Left renal pelvis (tissue), 4 donors: ENCODE data around the gene MT1HL1. TPM values are rescaled to one million over a fixed set of nuclear protein-coding genes. Genes with fewer than 3 reads are reported as not detected.
"Not testable (repeated sequence)": the region's sequence is repeated elsewhere in the genome, so short reads cannot be mapped to it uniquely, and the experiment has no call there.

Experiments
- DNase-seq, 4 donors: peaks; one replicate each; pipeline ENCODE4 v3.0.0-alpha.2; 2013; ENCODE audit warnings: low read depth in 4 of 4, low spot score in 3 of 4
- polyA plus RNA-seq, 4 donors: library from polyadenylated mRNA; unstranded; fragments of 120-200 nt; gene quantifications; one replicate each; pipeline ENCODE4 v1.2.1, GENCODE V29; 2013; ENCODE audit not compliant: insufficient read length in 4 of 4

MT1HL1 gene
- polyA plus RNA-seq, 4 donors = not detected

GRCh38 chr1:237018896-237019295 is 14.7 kb upstream of the MT1HL1 start:
- DNase-seq = no peak

- no peak for DNase-seq
Observed at GRCh38 chr1:237016626-237017025, 12.4 kb upstream of the MT1HL1 start.

GRCh38 chr1:237013608-237014007 is 9.4 kb upstream of the MT1HL1 start:
- DNase-seq = no peak

DNA sequence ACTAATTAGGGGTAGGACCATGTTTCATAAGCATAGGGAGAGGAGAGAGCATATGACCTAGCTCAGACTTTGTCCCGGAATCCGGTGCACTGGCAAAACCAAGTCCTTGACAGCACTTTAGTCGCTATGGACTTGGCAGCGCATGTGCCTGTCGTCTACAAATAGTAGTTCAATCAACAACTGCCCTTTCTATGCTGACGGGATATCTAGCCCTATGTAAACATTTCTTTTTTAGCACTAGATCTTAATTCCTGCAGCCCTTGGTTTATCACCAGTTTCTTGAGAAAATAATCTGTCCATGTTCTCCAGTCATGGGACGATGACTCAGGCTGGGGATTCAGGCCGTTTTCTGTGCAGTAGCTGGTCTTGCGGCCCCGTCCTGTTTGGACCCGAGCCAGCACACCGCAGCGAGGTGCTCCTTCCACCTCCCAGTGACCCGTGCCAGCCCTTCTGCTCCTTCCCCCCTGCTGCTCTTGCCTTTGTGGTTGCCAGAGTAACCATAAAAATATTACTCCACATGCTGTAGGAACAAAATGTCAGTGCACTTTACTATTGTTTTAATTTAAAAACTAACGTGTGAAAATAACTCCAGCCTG is 8.6 kb upstream of the MT1HL1 start:
- DNase-seq = no peak

GRCh38 chr1:237012361-237012760 is 8.1 kb upstream of the MT1HL1 start:
- DNase-seq = no peak

DNA sequence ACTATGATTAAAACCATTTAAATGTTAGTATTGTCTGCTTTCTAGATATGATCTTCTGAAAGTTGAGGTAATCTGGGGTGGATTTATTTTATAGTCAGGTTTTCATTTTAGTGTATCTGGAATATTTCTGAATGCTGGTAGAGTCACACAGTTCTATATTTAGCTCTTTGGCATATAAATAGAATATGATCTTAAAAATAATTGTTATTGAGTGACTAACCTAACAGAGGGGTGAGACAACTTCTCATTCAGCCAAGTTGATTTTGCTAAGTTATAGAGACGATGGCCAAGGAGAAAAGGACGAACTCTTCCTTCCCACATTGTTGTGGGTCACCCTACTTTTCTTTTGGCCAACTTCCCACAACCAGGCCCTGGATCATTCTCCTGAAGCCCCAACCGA is 7.2 kb upstream of the MT1HL1 start:
- no peak for DNase-seq

DNA sequence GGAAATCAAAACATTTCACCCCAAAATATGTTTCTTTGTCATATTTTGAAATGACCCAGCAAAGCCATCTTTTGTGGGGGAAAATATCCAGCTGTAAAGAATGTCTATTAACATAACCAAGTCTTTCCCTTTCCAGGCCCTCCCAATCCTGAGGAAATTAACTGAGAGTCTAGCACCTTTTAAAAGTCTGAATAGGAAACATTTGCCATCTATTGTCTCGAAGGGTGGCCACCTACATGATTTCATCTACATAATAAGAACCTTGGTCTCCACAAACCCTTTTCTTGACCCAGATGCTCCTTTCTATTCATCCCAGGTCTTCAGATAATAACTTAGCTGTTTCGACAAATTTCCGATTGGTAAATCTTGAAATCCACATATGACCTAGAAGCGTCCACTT is 5.4 kb upstream of the MT1HL1 start:
- DNase-seq = no peak

DNA sequence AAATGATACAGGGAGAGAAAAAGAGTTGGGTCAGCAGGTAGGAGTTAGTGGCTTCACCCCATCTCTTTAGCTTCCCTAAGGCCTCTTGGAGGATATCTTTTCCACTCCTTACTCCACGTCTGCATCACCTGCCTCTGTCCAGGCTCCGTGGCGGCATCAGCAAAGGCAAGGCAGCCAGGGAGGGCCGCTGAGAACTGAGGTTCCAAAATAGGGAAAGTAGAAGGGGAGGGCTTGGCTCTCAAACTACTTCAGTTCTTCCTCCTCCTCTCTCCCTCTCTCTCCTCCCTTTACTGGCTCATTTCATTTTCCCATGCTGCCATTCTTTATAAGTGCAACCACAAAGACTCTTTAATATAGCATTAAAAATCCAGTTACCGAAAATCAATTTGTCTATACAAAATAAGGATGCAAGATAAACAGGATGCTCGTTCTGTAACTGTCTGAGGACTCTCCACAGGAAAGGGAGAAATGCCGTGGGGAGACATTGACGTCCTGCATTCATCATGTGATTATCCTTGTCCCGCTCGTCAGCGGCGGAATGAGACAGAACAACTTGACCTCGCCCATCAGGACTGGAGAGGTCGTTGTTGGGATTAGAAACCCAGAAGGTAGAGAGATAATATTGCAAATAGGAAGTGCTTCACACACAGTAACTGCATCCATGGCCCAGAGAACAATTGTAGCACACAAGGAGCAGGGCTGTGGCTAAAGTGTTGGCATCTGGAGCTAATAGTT is 3.1 kb upstream of the MT1HL1 start:
- DNase-seq = no peak

DNA sequence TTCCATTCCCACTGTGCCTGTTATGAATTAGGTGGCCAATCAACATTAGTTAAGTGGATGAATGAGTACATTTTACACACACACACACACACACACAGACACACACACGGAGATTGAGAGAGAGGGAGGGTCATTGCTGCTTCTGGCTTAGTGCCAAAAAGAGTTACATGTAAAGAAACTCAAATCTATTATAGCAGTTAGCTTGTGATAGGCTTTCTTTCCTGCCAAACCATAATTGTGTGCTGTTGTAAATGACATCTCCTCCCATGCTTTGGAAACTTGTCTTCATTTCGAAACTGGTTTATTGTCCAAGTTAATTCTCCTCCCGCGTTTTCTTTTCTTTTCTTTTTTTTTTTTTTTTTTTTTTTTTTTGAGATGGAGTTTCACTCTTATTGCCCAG is 1.4 kb upstream of the MT1HL1 start:
- DNase-seq = no peak

DNA sequence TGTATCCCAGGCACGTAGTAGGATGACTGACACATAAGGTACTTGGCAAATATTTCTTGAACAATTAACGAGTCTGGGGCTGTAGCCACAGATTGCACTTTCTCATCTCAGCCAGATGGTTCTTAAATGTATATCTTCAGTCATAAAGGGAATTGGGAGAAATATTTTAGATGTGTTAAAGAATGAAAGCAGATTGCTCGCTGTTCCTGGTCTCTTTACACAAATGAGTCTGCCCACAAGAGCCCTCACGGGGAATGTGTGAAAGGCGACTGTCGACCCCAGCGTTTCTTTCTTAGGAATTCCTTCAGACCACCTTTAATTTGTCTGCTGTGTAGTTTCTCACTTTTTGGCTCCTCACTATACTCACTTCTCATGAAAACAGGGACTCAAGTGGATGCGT is 725 bp downstream of the MT1HL1 start:
- DNase-seq = no peak

GRCh38 chr1:237000191-237000590 is 4.0 kb downstream of the MT1HL1 start:
- DNase-seq = no peak

GRCh38 chr1:236998546-236998945 is 5.7 kb downstream of the MT1HL1 start:
- no peak for DNase-seq

GRCh38 chr1:236997882-236998281 is 6.4 kb downstream of the MT1HL1 start:
- DNase-seq = no peak

- DNase-seq = no peak
Observed at GRCh38 chr1:236997361-236997760, 6.9 kb downstream of the MT1HL1 start.

- no peak for DNase-seq
Observed at GRCh38 chr1:236994450-236994849, 9.8 kb downstream of the MT1HL1 start.

- no peak for DNase-seq
Observed at GRCh38 chr1:236992449-236992848, 11.8 kb downstream of the MT1HL1 start.

DNA sequence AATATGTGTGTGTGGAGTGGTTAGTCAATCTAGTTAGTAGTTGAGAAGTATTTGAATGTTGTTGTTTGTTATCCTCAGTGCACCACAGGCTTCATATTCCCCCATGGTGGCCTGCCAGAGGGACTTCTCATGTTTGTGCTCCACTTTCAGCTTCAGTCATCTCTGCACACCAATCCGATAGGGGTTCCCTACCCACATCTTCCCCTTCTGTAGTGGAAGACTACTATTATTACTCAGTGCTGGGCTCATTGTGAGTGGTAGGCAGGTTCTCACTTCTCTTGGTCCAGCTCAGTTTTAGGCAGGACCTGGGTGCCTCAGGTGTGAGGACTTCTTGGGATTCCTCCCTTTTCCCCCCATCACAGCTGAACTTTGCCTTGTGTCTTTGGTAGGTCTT is 14.2 kb downstream of the MT1HL1 start:
- no peak for DNase-seq

DNA sequence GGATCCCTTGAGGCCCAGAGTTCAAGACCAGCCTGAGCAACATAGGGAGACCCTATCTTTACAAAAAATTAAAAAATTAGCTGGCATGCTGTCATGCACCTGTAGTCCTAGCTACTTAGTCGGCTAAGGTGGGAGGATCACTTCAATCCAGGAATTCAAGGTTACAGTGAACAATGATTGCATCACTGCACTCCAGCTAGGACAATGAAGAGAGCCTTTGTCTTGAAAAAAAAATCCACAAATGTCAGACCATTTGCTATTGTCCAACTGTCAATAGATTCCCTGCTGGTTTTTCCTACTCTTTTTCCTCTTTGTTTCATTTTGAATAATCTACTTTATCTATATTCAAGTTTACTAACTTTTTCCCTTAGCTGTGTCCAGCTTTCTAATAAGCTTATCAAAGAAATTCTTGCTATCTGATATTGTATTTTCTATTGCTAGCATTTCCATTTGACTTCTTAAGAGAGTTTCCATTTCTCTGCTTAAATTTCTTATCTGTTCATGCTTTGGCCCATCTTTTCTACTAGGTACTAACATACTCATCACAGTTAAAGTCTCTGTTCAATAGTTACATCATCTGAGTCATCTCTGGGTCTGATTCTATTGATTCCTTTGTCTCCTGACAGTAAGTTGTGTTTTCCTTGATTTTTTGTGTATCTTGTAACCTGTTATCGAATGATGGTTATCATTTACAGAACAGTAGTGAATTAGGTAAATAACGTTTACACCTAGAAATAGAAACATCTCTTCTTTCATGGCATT is 14.8 kb downstream of the MT1HL1 start:
- DNase-seq = no peak

- no peak for DNase-seq
Observed at GRCh38 chr1:236983818-236984217, 20.4 kb downstream of the MT1HL1 start.

- no peak for DNase-seq
Observed at GRCh38 chr1:236982380-236982779, 21.9 kb downstream of the MT1HL1 start.

- not testable (repeated sequence) for DNase-seq
Observed at GRCh38 chr1:236981431-236981830, 22.8 kb downstream of the MT1HL1 start.

DNA sequence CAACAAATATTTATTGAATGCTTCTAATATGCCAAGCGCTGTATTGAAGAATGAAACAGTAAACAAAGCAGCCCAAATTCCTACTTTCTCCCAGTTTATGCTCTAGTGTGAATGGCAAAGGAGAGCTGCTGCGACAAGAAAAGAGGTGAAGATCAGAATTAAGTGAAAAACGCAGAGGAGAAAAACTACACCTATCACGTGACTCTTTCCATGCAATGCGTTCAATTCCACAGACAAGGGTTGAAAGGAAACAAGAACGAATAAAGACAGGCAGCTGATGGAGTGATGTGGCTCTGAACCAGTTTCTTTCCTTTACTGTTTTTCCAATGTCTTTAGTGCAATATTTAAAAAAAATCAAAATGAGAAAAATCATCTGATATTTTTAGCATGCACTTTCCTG is 23.6 kb downstream of the MT1HL1 start:
- no peak for DNase-seq
